ENCODE data around the gene TMEM132E.

TMEM132E gene

GRCh38 chr17:34571428-34572130 lies 7.8 kb upstream of the TMEM132E start:
- TF ChIP-seq CTCF (IDR thresholded peaks at IDR 0.05; ENCODE audit: unreplicated experiment in 3 of 3) = no peak
- peak overlapping the region in 2 of 3 experiments; percentile 16 to 38 for H3K27ac Mint-ChIP-seq
- peaks cover 6% of the 10 kb centered on the region for H3K9me3 Mint-ChIP-seq
- peak overlapping the region; percentile 22 to 29 (median 28) for H3K4me3 Mint-ChIP-seq
- peaks cover 21% of the 10 kb centered on the region for H3K4me1 Mint-ChIP-seq
- no peaks in the 10 kb centered on the region for H3K36me3 Mint-ChIP-seq (ENCODE audit: low read depth)
- peaks cover 49% of the 10 kb centered on the region for H3K27me3 Mint-ChIP-seq (ENCODE audit: low read depth)

GRCh38 chr17:34572483-34572882 lies 6.9 kb upstream of the TMEM132E start:
- no peaks in the 10 kb centered on the region for H3K36me3 Mint-ChIP-seq (ENCODE audit: low read depth)
- H3K4me1 Mint-ChIP-seq = peaks cover 21% of the 10 kb centered on the region
- TF ChIP-seq CTCF (IDR thresholded peaks at IDR 0.05; ENCODE audit: unreplicated experiment in 3 of 3) = no peak

GRCh38 chr17:34575182-34575581 lies 4.2 kb upstream of the TMEM132E start:
- H3K4me1 Mint-ChIP-seq = peaks cover 36% of the 10 kb centered on the region
- no peak for TF ChIP-seq CTCF (IDR thresholded peaks at IDR 0.05; ENCODE audit: unreplicated experiment in 3 of 3)
- no peak overlapping the region for H3K27ac Mint-ChIP-seq
- peaks cover 6% of the 10 kb centered on the region for H3K9me3 Mint-ChIP-seq
- H3K36me3 Mint-ChIP-seq (ENCODE audit: low read depth) = no peaks in the 10 kb centered on the region
- peak overlapping the region in 1 of 3 experiments; percentile 26 for H3K4me3 Mint-ChIP-seq
- H3K27me3 Mint-ChIP-seq (ENCODE audit: low read depth) = peaks cover 80% of the 10 kb centered on the region

More at GRCh38 chr17:34572483-34572882, 6.9 kb upstream of the TMEM132E start:
- H3K9me3 Mint-ChIP-seq = peaks cover 6% of the 10 kb centered on the region
- H3K27me3 Mint-ChIP-seq (ENCODE audit: low read depth) = peaks cover 58% of the 10 kb centered on the region
- no peak overlapping the region for H3K4me3 Mint-ChIP-seq
- no peak overlapping the region for H3K27ac Mint-ChIP-seq

GRCh38 chr17:34578016-34578415 lies 1.4 kb upstream of the TMEM132E start:
- H3K27ac Mint-ChIP-seq = peak overlapping the region in 1 of 3 experiments; percentile 39
- TF ChIP-seq CTCF (IDR thresholded peaks at IDR 0.05; ENCODE audit: unreplicated experiment in 3 of 3) = no peak

GRCh38 chr17:34578656-34579016 lies 746 bp upstream of the TMEM132E start:
- H3K9me3 Mint-ChIP-seq = peaks cover 6% of the 10 kb centered on the region
- TF ChIP-seq CTCF (IDR thresholded peaks at IDR 0.05; ENCODE audit: unreplicated experiment in 3 of 3) = no peak
- peak overlapping the region; percentile 87 to 92 (median 88) for H3K4me3 Mint-ChIP-seq
- H3K27ac Mint-ChIP-seq = no peak overlapping the region
- peaks cover 19% of the 10 kb centered on the region for H3K4me1 Mint-ChIP-seq
- H3K27me3 Mint-ChIP-seq (ENCODE audit: low read depth) = peaks cover 91% of the 10 kb centered on the region
- H3K36me3 Mint-ChIP-seq (ENCODE audit: low read depth) = no peaks in the 10 kb centered on the region

More at GRCh38 chr17:34578016-34578415, 1.4 kb upstream of the TMEM132E start:
- Mint-ChIP-seq H3K36me3 (ENCODE audit: low read depth) (no peaks in the 10 kb centered on the region), H3K4me1 (peaks cover 19% of the 10 kb centered on the region), H3K27me3 (ENCODE audit: low read depth) (peaks cover 91% of the 10 kb centered on the region), H3K4me3 (peak overlapping the region; percentile 87 to 92 (median 88)), H3K9me3 (peaks cover 6% of the 10 kb centered on the region)

All from nephron (organoid).